ENCODE results near the gene PHAF1.

The PHAF1 gene

GRCh38 chr16:67183627-67184452 is 74.1 kb downstream of the PHAF1 start, which contains the start of gene MATCAP1:
TSS of gene MATCAP1 (minus strand) at chr16:67183963. CDS start at chr16:67180610, 3,353 bp downstream.
- no peaks in the 10 kb centered on the region for H3K36me3 ChIP-seq (ENCODE audit: control insufficient read depth in 4 of 4, insufficient read depth in 4 of 4, low read length in 3 of 4)
- peak within 1 kb of the TSS; percentile 88 to 96 for H3K27ac ChIP-seq (ENCODE audit: insufficient read depth in 1 of 2, low read depth in 1 of 2, low read length in 2 of 2, poor library complexity in 1 of 2, severe bottlenecking in 2 of 2)
- POLR2A ChIA-PET, result no interaction called here
- H3K9me3 ChIP-seq (ENCODE audit: control extremely low read depth in 1 of 5, control insufficient read depth in 4 of 5, insufficient read depth in 2 of 5, low read depth in 1 of 5, low read length in 4 of 5), result no peaks in the 10 kb centered on the region
- peak within 1 kb of the TSS; percentile 72 to 94 (median 81) for H3K4me3 ChIP-seq (ENCODE audit: control insufficient read depth in 1 of 7, extremely low read depth in 1 of 7, insufficient read depth in 4 of 7, low read depth in 2 of 7, low read length in 6 of 7)
- H3K4me1 ChIP-seq (ENCODE audit: control extremely low read depth in 1 of 4, control insufficient read depth in 4 of 4, insufficient read depth in 4 of 4, low read length in 3 of 4), result peaks cover 0 to 25% (median 23%) of the 10 kb centered on the region in 4 experiments
- CTCF ChIA-PET, result interaction anchor here (0.5 to 2.1 kb wide), 16 partner anchors 9 to 632 kb away, joined by 3 to 21 read pairs (median 6); partner anchors contain the start of genes FBXL8, HSF4 and TRADD
- 0% methylated on average over 72 of the region's 77 CpGs for WGBS (ENCODE audit: insufficient coverage)
- DNase-seq, result peak; percentile 97 to 98 (median 98)
- peaks cover 0 to 16% (median 8%) of the 10 kb centered on the region in 5 experiments for H3K27me3 ChIP-seq (replicated peaks in 2 of 5; ENCODE audit: control insufficient read depth in 4 of 5, insufficient read depth in 5 of 5, low read length in 4 of 5)

- peak overlapping the region; percentile 72 to 94 (median 81) for H3K4me3 ChIP-seq (ENCODE audit: control insufficient read depth in 1 of 7, extremely low read depth in 1 of 7, insufficient read depth in 4 of 7, low read depth in 2 of 7, low read length in 6 of 7)
- no peak overlapping the region for H3K27ac ChIP-seq (ENCODE audit: insufficient read depth in 1 of 2, low read depth in 1 of 2, low read length in 2 of 2, poor library complexity in 1 of 2, severe bottlenecking in 2 of 2)
- WGBS (ENCODE audit: insufficient coverage), result 9% methylated on average over 54 of the region's 59 CpGs
- ChIA-PET CTCF (interaction anchor here (0.5 to 3.4 kb wide), 29 partner anchors 9 to 631 kb away, joined by 3 to 22 read pairs (median 4); partner anchors contain the start of genes ELMO3, FBXL8, HSF4 and NOL3), POLR2A (interaction anchor here (0.6 kb wide), 1 partner anchor 68 kb away, joined by 3 read pairs; no protein-coding TSS in a partner anchor)
- H3K27me3 ChIP-seq (replicated peaks in 2 of 5; ENCODE audit: control insufficient read depth in 4 of 5, insufficient read depth in 5 of 5, low read length in 4 of 5), result peaks cover 0 to 14% (median 6%) of the 10 kb centered on the region in 5 experiments
- no peak for DNase-seq
- no peaks in the 10 kb centered on the region for H3K9me3 ChIP-seq (ENCODE audit: control extremely low read depth in 1 of 5, control insufficient read depth in 4 of 5, insufficient read depth in 2 of 5, low read depth in 1 of 5, low read length in 4 of 5)
- peaks cover 0 to 25% (median 23%) of the 10 kb centered on the region in 4 experiments for H3K4me1 ChIP-seq (ENCODE audit: control extremely low read depth in 1 of 4, control insufficient read depth in 4 of 4, insufficient read depth in 4 of 4, low read length in 3 of 4)
- H3K36me3 ChIP-seq (ENCODE audit: control insufficient read depth in 4 of 4, insufficient read depth in 4 of 4, low read length in 3 of 4), result no peaks in the 10 kb centered on the region
Measured at GRCh38 chr16:67184453-67184994, 74.8 kb downstream of the PHAF1 start.

GRCh38 chr16:67184995-67185650 is 75.4 kb downstream of the PHAF1 start:
- H3K36me3 ChIP-seq (ENCODE audit: control insufficient read depth in 4 of 4, insufficient read depth in 4 of 4, low read length in 3 of 4), result no peaks in the 10 kb centered on the region
- no peak overlapping the region for H3K27ac ChIP-seq (ENCODE audit: insufficient read depth in 1 of 2, low read depth in 1 of 2, low read length in 2 of 2, poor library complexity in 1 of 2, severe bottlenecking in 2 of 2)
- POLR2A ChIA-PET, result interaction anchor here (0.6 kb wide), 1 partner anchor 69 kb away, joined by 3 read pairs; no protein-coding TSS in a partner anchor
- peaks cover 0 to 25% (median 23%) of the 10 kb centered on the region in 4 experiments for H3K4me1 ChIP-seq (ENCODE audit: control extremely low read depth in 1 of 4, control insufficient read depth in 4 of 4, insufficient read depth in 4 of 4, low read length in 3 of 4)
- DNase-seq, result peak; percentile 79 to 89 (median 87)
- WGBS (ENCODE audit: insufficient coverage), result 13% methylated on average over 34 of the region's 43 CpGs
- H3K4me3 ChIP-seq (ENCODE audit: control insufficient read depth in 1 of 7, extremely low read depth in 1 of 7, insufficient read depth in 4 of 7, low read depth in 2 of 7, low read length in 6 of 7), result peak overlapping the region in 1 of 7 experiments; percentile 81
- H3K9me3 ChIP-seq (ENCODE audit: control extremely low read depth in 1 of 5, control insufficient read depth in 4 of 5, insufficient read depth in 2 of 5, low read depth in 1 of 5, low read length in 4 of 5), result no peaks in the 10 kb centered on the region
- H3K27me3 ChIP-seq (replicated peaks in 2 of 5; ENCODE audit: control insufficient read depth in 4 of 5, insufficient read depth in 5 of 5, low read length in 4 of 5), result peaks cover 0 to 14% (median 6%) of the 10 kb centered on the region in 5 experiments
- CTCF ChIA-PET, result interaction anchor here (0.6 to 3.4 kb wide), 33 partner anchors 9 to 233 kb away, joined by 3 to 22 read pairs (median 4); partner anchors contain the start of genes ELMO3, FBXL8, HSF4 and NOL3

GRCh38 chr16:67185651-67186134 is 76.0 kb downstream of the PHAF1 start:
- 2% methylated on average over 4 of the region's 12 CpGs for WGBS (ENCODE audit: insufficient coverage)
- Histone ChIP-seq H3K9me3 (ENCODE audit: control extremely low read depth in 1 of 5, control insufficient read depth in 4 of 5, insufficient read depth in 2 of 5, low read depth in 1 of 5, low read length in 4 of 5) (no peaks in the 10 kb centered on the region), H3K27me3 (replicated peaks in 2 of 5; ENCODE audit: control insufficient read depth in 4 of 5, insufficient read depth in 5 of 5, low read length in 4 of 5) (peaks cover 0 to 14% (median 6%) of the 10 kb centered on the region in 5 experiments), H3K27ac (ENCODE audit: insufficient read depth in 1 of 2, low read depth in 1 of 2, low read length in 2 of 2, poor library complexity in 1 of 2, severe bottlenecking in 2 of 2) (no peak overlapping the region), H3K4me3 (ENCODE audit: control insufficient read depth in 1 of 7, extremely low read depth in 1 of 7, insufficient read depth in 4 of 7, low read depth in 2 of 7, low read length in 6 of 7) (peak overlapping the region in 1 of 7 experiments; percentile 17), H3K4me1 (ENCODE audit: control extremely low read depth in 1 of 4, control insufficient read depth in 4 of 4, insufficient read depth in 4 of 4, low read length in 3 of 4) (peaks cover 0 to 25% (median 23%) of the 10 kb centered on the region in 4 experiments), H3K36me3 (ENCODE audit: control insufficient read depth in 4 of 4, insufficient read depth in 4 of 4, low read length in 3 of 4) (no peaks in the 10 kb centered on the region)
- no peak for DNase-seq
- ChIA-PET CTCF (interaction anchor here (0.6 to 3.4 kb wide), 29 partner anchors 8 to 233 kb away, joined by 3 to 22 read pairs (median 4); partner anchors contain the start of genes ELMO3, FBXL8, HSF4 and NOL3), POLR2A (no interaction called here)

GRCh38 chr16:67186550-67186950 is 76.8 kb downstream of the PHAF1 start:
- Histone ChIP-seq H3K36me3 (ENCODE audit: control insufficient read depth in 4 of 4, insufficient read depth in 4 of 4, low read length in 3 of 4) (no peaks in the 10 kb centered on the region), H3K9me3 (ENCODE audit: control extremely low read depth in 1 of 5, control insufficient read depth in 4 of 5, insufficient read depth in 2 of 5, low read depth in 1 of 5, low read length in 4 of 5) (no peaks in the 10 kb centered on the region), H3K27ac (ENCODE audit: insufficient read depth in 1 of 2, low read depth in 1 of 2, low read length in 2 of 2, poor library complexity in 1 of 2, severe bottlenecking in 2 of 2) (no peak overlapping the region), H3K4me3 (ENCODE audit: control insufficient read depth in 1 of 7, extremely low read depth in 1 of 7, insufficient read depth in 4 of 7, low read depth in 2 of 7, low read length in 6 of 7) (no peak overlapping the region), H3K27me3 (replicated peaks in 2 of 5; ENCODE audit: control insufficient read depth in 4 of 5, insufficient read depth in 5 of 5, low read length in 4 of 5) (peaks cover 0 to 14% (median 6%) of the 10 kb centered on the region in 5 experiments), H3K4me1 (ENCODE audit: control extremely low read depth in 1 of 4, control insufficient read depth in 4 of 4, insufficient read depth in 4 of 4, low read length in 3 of 4) (peaks cover 0 to 28% (median 25%) of the 10 kb centered on the region in 4 experiments)
- ChIA-PET CTCF (interaction anchor here (1.0 to 3.4 kb wide), 6 partner anchors 11 to 235 kb away, joined by 3 to 22 read pairs (median 6); partner anchors contain the start of gene ELMO3), POLR2A (no interaction called here)
- DNase-seq, result no peak
- 87% methylated on average over 4 of the region's 5 CpGs for WGBS (ENCODE audit: insufficient coverage)

DNA sequence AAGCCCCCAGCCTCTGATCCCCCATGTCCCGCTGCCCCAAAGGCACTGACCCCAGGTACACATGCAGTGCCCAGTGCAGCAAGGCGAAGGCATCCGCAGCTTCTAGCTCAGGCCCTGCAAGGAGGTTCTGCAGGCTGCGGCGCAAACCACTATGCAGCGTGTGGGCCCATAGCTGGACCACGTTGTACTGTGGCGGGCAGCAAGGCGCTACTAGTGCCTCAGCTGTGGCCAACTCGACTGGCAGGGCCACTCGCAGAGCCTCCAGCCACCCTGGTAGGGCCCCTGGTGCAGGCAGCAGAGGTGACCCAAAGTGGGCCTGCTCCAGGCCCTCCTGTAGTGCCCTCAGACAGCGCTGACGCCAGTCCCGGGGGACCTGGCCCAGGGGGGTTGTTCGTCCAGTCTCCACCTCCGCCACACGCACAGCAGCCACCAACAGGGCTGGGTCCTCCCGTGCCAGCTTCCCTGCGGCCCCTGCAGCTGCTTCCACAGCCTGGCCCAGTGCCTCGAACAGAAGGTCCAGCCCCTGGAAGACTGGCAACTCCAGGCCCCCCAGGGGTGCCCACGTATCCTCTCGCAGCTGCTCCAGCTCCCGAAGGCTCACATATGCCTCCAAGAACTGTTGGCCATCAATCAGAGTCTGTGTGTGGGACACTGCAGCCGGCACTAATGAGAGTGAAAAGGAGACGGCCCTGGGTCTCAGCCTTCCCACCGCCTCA is 77.6 kb downstream of the PHAF1 start:
- DNase-seq, result no peak
- POLR2A ChIA-PET, result no interaction called here
- H3K4me3 ChIP-seq (ENCODE audit: control insufficient read depth in 1 of 7, extremely low read depth in 1 of 7, insufficient read depth in 4 of 7, low read depth in 2 of 7, low read length in 6 of 7), result no peak overlapping the region
- H3K36me3 ChIP-seq (ENCODE audit: control insufficient read depth in 4 of 4, insufficient read depth in 4 of 4, low read length in 3 of 4), result no peaks in the 10 kb centered on the region
- H3K4me1 ChIP-seq (ENCODE audit: control extremely low read depth in 1 of 4, control insufficient read depth in 4 of 4, insufficient read depth in 4 of 4, low read length in 3 of 4), result peaks cover 0 to 34% (median 28%) of the 10 kb centered on the region in 4 experiments
- H3K9me3 ChIP-seq (ENCODE audit: control extremely low read depth in 1 of 5, control insufficient read depth in 4 of 5, insufficient read depth in 2 of 5, low read depth in 1 of 5, low read length in 4 of 5), result no peaks in the 10 kb centered on the region
- no peak overlapping the region for H3K27ac ChIP-seq (ENCODE audit: insufficient read depth in 1 of 2, low read depth in 1 of 2, low read length in 2 of 2, poor library complexity in 1 of 2, severe bottlenecking in 2 of 2)
- peaks cover 0 to 14% (median 6%) of the 10 kb centered on the region in 5 experiments for H3K27me3 ChIP-seq (replicated peaks in 2 of 5; ENCODE audit: control insufficient read depth in 4 of 5, insufficient read depth in 5 of 5, low read length in 4 of 5)
- CTCF ChIA-PET, result interaction anchor here (1.0 to 3.4 kb wide), 8 partner anchors 11 to 235 kb away, joined by 3 to 22 read pairs (median 6); partner anchors contain the start of gene ELMO3
- 92% methylated on average over 23 of the region's 26 CpGs for WGBS (ENCODE audit: insufficient coverage)

All from common myeloid progenitor, CD34-positive (primary cell).